Measurements from ENCODE around the gene EIPR1.

The EIPR1 gene

DNA sequence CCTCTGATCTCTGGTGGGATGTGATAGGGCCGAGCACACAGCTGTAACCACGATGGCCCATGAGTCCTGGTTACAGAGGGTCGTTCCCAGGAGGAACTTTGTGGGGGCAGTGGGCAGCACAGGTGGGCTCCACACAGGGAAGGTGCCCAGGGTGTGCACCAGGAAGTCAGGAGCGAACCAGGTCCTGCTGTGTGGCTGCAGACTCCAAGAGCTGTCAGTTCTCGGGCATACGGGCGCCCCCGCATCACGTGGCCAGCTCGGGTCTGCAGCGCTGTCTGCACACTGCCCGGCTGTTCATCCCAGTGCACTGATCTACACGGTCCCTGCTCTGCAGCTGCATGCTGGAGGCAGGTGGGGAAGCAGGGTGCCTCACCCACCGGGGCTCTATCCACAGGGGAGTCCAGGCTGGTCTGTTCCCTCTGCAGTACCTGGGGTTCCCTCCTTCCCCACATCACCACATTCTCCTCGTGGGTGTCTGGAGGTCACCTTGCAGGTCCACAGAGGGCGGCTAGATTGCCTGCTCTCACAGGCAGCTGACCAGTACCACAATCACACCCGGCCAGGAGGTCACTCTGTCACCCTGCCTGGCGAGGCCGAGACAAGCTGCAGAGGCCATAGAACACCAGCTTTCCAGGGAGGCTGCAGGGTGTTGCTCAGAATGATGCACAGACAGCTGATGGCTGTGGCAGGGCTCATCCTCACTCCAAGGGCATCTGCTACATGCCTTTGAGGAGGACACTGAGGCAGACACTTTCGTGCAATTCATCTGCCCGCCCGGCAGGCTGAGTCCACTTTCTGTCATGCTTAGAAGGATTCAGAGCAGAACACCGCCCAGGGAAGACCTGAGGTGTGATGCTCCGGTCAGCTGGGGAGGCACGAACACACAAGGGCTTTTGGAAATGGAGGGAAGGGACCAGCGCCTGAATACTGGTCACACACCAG is 202.7 kb downstream of the EIPR1 start:
- DNase-seq (ENCODE audit: low read depth) = no peak

DNA sequence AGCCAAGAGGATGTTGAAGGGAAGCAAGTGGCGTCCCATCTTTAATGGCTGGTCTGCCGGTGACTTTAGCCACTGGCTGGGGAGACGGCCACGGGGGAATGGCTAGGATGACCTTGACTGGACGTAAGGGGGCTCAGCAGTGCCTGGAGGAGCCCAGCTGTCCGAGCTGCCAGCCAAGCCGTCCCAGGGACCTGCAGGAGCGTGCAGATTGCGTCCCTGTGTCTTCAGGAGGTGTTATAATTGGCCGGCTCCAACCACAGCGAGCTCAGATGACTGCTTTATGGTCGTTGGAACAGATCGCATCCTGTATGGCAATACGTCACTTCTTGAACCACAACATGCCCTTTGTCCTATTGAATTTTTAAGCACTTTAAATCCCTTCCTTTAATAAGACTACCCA is 204.6 kb downstream of the EIPR1 start:
- DNase-seq (ENCODE audit: low read depth) = no peak

DNA sequence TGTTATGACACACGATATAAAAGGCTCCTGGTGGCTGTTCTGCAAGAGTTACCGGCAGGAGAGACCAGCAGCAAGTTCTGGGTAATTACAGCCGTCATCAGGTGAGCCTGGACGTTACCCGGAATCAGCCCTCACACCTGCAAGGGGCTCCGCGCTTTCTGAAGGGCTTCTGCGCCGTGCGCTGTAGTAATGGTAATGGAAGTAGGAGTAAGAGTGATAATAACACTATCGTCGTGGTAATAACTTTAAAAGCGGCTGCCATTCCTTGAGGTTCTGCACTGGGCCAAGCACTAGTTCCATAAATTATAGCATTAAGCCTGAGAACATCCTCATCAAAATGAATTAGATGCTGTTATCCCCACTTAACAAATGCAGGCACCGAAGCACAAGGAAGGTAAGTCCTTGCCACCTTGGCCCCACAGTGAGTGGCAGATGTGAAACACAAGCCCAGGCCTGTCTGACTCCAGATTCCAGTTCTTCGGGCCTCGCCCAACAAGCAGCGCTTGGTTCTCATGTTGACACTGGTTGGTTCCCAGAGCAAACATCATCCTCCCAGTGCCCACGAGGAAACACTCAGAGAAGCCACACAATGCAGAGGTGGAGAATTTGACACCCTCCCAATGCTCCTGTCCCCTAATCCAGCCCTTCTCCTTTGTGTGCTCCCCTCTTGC is 205.2 kb downstream of the EIPR1 start:
- DNase-seq (ENCODE audit: low read depth) = no peak

DNA sequence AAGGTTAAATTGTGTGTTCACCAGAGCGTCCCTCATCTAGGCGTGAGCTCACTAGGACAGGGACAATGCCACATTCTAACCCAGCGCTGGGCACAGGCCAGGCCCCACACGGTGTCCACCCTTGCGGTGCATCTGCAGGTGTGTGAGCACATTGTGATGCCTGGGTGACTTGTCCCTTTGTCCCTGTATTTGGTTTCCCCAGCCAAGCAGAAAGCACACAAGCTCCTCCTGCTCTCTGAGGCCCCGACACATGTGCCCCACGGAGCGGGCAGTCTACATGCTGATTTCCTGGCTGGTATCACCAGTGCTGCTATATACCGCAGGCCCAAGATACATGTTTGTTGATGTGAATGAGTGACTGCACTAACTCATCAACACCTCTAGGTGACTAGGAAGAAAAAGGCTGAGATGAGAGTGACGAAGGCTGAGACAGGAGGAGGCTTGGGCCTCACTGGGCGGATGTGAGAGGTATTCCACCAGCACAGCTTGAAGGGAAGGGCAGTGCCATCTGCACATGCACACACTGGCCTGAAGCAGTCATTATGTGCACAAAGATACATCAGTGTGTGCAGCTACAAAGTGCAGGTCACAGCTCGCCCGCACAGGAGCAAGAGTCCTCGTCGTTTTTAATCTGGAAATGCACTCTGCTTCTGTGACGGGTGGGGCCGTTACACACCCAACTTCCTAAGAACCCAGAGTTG is 205.9 kb downstream of the EIPR1 start:
- no peak for DNase-seq (ENCODE audit: low read depth)

DNA sequence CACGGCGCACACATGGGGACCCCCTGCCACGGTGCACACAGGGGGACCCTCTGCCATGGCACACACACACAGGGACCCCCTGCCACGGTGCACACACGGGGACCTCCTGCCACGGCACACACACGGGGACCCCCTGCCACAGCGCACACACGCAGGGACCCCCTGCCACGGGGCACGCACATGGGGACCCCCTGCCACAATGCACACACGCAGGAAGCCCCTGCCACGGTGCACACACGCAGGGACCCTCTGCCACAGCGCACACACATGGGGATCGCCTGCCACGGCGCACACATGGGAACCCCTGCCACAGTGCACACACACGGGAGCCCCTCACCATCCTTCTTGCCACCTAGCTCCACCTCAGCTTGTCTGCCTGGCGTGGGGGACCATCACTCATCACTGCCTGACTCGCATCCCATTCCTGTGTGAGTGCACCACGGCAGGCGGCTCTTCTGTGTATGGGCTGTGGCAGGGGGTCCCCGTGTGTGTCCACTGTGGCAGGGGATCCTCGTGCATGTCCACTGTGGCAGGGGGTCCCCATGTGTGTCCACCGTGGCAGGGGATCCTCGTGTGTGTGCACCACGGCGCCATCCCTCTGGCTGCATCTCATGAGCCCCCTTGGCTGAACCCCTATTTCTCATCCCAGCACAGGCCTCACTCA is 206.7 kb downstream of the EIPR1 start:
- DNase-seq (ENCODE audit: low read depth) = no peak

DNA sequence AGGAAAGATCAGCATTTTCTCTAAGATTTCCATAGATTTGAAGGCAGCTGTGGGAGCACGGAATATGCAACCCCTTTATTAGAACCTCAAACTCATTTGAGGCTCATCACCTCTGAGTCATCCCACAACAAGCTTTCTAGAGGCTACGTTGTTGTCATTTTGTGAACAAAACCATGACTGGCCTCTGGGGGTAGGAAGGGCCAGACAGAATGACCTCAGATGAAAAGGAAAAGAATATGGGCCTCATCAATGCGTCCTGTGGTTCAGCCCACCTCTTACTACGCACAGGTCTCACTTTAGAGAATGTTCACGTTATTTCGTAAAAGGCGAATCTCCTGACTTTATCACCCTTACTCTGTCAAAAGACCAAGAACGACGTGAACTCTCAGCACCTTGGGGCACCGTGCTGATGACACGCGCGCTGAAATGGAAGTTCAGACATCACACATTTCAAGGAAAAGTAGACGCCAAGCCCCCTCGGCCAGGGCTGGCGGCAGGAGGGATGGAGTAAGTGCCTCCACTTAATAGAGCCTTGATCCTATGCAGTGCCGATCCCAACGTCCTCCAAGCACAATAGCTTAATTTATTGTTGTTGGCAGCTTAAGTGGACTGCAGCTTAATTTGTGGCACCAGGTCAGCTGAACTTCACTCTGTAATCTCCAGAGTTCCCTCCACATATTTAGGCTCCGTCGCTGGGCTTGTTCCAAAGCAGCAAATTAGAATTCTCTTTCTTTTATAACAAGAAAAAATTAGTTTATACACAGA is 208.3 kb downstream of the EIPR1 start:
- peak; percentile 12 for DNase-seq (ENCODE audit: low read depth)

DNA sequence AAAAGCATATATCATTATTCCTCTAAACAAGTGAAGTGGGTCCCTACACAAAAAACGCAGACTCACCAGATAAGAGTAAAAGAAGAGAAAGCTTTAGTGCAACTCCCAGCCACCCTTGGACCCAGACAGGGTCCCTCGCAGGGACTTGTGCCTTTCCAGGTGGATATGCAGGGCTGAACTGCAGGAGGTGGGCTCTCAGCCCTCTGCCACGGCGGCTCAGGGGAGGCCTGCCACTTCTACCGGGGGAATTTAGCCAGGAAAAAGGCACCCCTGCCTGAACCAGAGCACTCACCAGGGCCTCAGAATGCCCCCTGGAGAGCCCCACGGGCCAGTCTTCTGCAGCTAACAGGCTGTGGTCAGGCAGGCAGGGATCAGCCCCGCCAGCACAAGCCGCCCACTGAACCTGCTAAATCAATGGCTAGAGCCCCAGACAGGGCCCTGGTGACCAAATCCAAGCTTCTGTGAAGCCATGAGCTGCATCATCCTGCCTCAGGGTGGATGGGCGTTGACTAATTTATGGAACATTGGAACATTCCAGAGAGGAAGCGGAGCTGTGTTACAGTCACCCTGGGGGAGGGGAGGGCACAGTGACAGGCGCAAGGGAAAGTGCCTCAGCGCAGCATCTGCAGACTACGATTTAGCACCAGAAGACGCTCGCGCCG is 209.3 kb downstream of the EIPR1 start:
- DNase-seq (ENCODE audit: low read depth) = peak; percentile 8

DNA sequence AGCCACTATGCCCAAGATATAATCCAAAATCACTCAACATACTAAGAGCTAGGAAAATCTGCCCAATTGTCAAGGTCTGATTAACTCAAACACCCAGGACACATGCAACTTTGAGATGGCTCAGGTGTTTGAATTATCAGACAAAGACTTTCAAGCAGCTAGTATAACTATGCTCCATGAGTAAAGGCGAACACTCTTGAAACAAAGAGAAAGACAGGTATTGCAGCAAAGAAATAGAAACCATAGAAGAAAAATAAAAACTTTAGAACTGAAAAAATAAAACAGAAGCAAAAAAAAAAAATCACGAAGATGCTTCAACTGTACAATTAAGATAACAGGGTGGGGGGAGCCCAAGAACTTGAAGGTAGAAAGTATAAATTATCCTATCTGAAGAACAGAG is 214.2 kb downstream of the EIPR1 start:
- no peak for DNase-seq (ENCODE audit: low read depth)

DNA sequence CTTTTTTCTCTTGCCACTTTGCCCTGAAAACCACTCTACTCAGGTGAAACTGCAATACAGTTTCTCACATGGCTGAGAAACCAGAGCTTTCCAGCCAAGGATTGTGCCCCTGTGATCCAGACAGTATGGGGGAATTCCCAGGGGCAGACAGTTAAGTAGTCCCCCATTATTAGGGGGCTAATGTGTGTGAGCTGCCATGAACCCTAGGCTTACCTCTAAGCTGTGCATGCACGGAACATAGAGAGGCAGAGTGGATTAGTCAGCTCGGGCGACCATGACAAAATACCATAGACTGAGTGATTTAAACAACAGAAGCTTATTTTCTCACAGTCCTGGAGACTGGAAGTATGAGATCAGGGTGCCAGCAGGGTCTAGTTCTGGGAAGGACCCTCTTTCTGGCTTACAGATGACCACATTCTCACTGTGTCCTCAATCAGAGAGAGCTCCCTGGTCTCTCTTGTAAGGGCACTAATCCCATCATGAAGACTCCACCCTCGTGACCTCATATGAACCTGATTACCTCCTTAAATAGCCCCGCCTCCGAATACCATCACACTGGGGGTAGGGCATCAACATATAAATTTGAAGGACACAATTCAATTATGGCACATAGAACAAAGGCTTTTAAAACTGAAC is 215.1 kb downstream of the EIPR1 start:
- DNase-seq (ENCODE audit: low read depth) = no peak

DNA sequence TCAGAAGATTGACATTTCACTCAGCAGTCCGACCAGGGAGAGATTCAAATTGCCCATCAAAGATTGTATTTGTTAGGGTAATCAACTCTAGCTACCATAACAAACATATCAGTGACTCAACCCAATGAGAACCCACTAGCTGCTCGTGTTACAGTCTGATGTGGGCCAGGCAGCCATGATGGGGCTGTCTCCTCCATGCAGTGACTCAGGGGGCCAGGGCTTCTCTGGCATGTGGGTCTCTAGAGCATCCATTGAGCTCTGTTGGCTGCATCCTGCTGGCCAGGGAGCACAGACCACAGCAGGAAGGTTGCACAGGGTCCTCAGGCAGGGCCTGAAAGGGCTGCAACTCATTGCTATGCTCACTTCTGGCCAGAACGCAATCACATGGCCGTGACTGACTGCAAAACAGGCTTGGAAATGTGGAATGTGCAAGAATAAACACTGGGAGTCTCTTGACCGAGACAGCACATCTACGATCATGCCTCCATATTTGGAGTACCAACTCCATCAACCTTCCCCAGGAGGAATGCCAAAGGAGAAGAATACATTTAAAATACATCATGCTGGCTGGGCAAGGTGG is 216.8 kb downstream of the EIPR1 start:
- DNase-seq (ENCODE audit: low read depth) = no peak

DNA sequence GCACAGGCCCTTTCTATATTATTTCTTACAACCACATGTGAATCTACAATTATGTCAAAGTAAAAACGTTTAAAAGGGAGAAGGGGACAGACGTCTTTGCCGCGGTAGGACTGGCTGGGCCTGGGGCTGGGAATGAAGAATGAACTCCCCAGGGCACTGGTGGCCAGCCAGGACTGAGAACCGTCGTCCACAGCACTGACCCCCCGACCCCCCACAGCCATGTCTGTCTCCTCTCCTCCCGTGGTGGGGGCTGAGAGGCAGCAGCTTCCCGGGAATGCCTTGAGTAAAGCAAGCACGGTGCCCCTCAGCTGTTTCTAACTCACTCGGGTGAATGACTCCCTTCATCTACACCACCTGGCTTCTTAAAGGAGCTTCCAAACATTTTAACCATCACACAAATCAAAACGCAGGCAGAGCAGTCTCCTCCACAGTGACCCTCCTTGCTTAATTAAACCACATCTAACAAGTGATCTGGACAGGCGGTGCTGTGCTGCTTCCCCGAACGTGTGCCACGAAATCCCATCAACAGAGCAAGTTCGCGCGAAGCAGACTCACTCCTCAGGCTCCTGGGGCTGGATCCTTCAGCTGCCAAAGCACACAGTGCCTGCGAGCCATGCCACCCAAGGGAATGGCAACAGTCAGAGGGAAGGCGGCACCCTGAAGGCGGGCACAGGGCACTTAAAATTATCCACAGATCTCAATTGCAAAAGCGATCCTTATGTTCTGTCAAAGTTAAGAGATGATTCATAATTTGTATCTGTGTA is 217.7 kb downstream of the EIPR1 start:
- no peak for DNase-seq (ENCODE audit: low read depth)

DNA sequence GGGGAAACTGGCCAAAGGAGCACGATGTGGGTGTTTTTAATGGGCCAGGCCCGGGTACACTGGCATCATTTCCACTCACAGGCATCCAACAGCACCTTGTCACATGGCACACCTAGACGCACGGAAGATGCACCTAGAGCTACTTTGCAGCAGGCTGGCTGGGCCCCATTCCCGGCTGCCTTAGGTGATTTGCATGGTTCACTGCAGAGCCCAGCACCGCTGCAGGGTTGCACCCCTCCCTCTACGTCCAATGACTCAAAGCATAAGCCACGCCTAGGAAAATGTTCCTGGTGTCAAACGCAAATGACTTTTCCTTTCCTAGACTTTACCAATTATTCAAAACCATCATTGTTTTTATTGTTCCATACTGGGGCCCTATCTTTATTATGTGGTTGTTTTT is 222.9 kb downstream of the EIPR1 start:
- DNase-seq (ENCODE audit: low read depth) = no peak

DNA sequence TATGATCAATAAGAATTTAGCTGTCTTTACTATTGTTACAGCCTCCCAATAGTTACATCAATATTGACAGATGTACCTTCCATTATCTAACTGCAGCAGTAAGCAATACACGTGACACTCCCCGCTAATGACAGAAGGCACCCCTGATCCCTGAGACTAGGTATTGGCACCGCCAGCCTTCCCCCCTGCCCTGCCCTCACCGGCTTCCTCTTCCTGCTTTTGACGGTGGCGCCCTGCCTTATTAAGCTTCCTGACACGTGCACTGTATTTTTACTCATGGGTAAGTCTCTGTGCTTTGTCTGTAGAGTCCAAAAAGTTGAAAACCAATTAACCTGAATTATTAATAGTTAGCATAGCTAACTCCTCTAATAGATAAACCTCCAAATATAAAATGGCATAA is 223.5 kb downstream of the EIPR1 start:
- DNase-seq (ENCODE audit: low read depth) = no peak

DNA sequence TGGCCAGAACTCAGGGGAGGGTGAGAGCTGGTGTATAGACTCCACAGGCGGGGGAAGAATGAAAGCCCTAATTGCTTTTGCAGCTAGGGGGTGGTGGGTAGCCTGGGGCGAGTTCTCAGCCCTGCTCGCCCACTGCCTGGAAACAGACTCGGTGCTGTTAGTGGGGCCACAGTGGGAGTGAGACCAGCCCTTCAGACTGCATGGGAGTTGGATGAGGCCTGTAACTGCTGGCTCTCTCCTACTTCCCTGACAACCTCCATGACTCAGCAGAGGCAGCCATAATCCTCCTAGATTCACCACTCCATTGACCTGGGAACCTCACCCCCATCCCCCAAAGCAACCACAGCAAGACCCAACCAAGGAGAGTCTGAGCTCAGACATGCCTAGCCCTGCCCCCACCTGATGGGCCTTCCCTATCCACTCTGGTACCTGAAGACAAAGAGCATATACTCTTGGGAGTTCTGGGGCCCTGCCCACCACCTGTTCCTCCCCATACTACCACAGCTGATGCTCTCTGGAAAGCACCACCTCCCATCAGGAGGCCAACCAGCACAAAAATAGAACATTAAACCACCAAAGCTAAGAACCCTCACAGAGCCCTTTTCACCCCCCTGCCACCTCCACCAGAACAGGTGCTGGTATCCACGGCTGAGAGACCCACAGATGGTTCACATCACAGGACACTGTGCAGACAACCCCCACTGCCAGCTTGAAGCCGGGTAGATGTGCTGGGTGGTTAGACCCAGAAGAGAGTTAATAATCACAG is 226.3 kb downstream of the EIPR1 start:
- DNase-seq (ENCODE audit: low read depth) = no peak

DNA sequence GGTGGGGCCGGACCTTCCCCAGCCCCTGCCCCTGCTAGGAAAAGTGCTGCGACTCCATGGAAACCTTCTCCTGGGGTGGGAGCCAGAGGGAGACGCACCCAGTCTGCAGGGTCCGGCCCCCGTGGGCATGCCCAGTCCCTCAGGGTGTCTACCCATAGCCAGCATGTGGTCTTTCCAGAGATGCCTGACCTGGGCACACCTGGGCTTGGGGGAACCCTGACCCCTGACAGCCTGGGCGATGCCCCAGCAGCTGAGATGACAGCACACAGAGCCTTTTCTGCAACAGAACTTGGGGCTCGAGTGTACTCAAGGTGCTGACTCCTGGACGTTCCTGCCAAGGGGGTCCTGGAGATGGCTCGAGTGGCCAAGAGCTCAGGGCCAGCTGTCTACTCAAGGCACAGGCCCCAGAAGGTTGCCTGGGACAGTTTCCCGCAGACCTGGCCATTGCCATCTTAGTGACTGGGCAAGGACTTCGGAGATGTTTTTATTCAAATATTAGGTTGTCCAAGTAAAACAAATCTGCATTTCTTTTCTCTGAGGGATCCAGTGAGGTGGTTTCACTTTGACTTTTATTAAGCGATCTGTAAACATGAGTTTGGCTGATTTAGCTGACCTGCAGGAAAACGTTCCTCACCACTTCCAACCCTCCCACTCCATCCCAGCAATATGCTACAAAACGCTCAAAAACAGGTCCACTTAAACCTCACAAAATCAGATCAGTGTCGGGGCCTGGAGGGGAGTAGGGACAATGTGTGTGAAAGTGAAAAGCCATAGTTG is 228.0 kb downstream of the EIPR1 start:
- DNase-seq (ENCODE audit: low read depth) = no peak

DNA sequence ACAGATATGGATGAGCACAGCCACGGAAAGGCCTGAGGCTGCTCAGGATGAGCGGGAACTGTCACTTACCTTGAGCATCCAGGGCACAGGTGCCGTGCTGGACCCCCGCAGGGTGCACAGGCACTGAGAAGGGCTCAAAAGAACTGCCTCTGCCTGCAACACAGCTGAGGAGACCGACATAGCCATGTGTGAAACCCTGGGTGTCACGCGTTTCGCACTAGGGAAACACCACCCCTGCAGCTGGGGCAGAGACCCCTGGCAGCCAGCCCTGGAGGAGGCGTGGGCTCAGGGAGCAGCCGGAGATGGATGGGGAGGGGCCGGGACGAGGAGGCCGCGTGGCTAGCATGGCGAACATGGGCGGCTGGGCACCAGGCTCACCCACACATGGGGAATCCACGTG is 228.9 kb downstream of the EIPR1 start:
- DNase-seq (ENCODE audit: low read depth) = no peak

DNA sequence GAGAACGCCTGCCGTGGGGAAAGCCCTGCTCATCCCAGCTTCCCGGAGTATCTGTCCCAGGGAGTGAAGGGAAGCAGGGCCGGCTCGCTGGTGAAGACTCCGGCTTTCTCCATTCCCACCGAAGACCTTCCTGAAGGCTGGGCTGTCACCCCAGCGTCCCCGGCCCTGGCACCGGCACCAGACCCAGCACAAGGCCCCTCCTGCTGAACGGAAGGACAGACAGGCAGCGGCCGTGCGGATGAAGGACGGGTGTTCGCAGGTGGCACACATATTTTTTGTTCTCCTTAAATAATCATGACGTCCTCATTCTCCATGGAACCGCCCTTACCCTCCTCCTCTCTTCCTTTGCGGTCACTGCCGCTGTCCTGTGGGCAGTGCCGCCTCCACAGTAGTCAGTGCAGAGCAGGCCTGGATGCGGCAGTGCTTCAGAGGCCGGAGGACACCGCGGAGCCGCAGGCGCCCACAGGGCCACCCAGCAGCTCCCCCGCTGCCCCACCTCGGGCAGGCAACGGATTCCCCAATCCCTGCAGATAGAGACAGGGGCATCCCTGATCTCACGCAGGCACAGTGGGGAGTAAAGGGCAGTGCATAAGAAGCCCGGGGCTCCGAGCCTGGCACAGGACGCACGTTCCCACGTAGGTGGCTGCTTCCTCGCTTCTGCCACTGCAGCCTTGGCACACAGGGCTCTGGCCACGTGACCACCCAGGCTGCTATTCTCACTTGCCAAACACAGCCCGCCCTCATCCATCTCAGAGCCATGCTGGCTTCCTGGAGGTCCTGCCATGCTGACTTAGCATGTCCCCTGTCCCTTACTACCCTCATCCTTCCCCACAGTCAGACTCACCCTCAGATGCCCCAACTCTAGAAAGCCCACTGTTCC is 229.7 kb downstream of the EIPR1 start:
- no peak for DNase-seq (ENCODE audit: low read depth)

Data from stromal cell of bone marrow (primary cell).